IPS-15b (cell line): ENCODE measurements around the gene STYXL1.

Experiments
- H3K27me3 ChIP-seq: one replicate; pipeline ENCODE4 v1.6.1; 2013; ENCODE audit warnings: low read length; ENCODE audit not compliant: control insufficient read depth, insufficient read depth
- H3K36me3 ChIP-seq: one replicate; pipeline ENCODE4 v1.6.1; 2013; ENCODE audit warnings: low read length; ENCODE audit not compliant: control insufficient read depth, insufficient read depth
- H3K4me1 ChIP-seq: one replicate; pipeline ENCODE4 v1.6.1; 2013; ENCODE audit warnings: mild to moderate bottlenecking, low read length; ENCODE audit not compliant: control insufficient read depth, insufficient read depth
- H3K4me3 ChIP-seq: one replicate; pipeline ENCODE4 v1.5.1; 2013; ENCODE audit warnings: low read depth, low read length
- H3K9ac ChIP-seq: one replicate; pipeline ENCODE4 v1.6.1; 2013; ENCODE audit warnings: low read depth, mild to moderate bottlenecking, low read length
- H3K9me3 ChIP-seq: one replicate; pipeline ENCODE4 v1.6.1; 2013; ENCODE audit warnings: mild to moderate bottlenecking, low read length; ENCODE audit not compliant: control insufficient read depth, insufficient read depth

The STYXL1 gene

GRCh38 chr7:75987026-75987804 lies 60.6 kb downstream of the STYXL1 start:
- H3K4me1 ChIP-seq = no peaks in the 10 kb centered on the region
- no peaks in the 10 kb centered on the region for H3K9me3 ChIP-seq
- H3K27me3 ChIP-seq = no peaks in the 10 kb centered on the region
- H3K4me3 ChIP-seq = no peak overlapping the region
- peaks cover 52% of the 10 kb centered on the region for H3K36me3 ChIP-seq
- H3K9ac ChIP-seq = no peak overlapping the region

DNA sequence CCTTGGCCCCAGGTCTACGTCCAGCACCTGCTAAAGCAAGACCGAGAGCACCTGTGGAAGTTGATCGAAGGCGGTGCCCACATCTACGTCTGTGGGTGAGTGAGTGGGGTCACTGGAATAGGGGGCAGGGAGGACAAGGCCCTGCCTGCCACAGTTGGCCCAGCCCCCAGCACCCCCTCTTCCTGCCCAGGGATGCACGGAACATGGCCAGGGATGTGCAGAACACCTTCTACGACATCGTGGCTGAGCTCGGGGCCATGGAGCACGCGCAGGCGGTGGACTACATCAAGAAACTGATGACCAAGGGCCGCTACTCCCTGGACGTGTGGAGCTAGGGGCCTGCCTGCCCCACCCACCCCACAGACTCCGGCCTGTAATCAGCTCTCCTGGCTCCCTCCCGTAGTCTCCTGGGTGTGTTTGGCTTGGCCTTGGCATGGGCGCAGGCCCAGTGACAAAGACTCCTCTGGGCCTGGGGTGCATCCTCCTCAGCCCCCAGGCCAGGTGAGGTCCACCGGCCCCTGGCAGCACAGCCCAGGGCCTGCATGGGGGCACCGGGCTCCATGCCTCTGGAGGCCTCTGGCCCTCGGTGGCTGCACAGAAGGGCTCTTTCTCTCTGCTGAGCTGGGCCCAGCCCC lies 61.5 kb downstream of the STYXL1 start:
- Histone ChIP-seq H3K36me3 (peaks cover 62% of the 10 kb centered on the region), H3K4me3 (no peak overlapping the region), H3K9ac (no peak overlapping the region), H3K4me1 (no peaks in the 10 kb centered on the region), H3K9me3 (no peaks in the 10 kb centered on the region), H3K27me3 (no peaks in the 10 kb centered on the region)

DNA sequence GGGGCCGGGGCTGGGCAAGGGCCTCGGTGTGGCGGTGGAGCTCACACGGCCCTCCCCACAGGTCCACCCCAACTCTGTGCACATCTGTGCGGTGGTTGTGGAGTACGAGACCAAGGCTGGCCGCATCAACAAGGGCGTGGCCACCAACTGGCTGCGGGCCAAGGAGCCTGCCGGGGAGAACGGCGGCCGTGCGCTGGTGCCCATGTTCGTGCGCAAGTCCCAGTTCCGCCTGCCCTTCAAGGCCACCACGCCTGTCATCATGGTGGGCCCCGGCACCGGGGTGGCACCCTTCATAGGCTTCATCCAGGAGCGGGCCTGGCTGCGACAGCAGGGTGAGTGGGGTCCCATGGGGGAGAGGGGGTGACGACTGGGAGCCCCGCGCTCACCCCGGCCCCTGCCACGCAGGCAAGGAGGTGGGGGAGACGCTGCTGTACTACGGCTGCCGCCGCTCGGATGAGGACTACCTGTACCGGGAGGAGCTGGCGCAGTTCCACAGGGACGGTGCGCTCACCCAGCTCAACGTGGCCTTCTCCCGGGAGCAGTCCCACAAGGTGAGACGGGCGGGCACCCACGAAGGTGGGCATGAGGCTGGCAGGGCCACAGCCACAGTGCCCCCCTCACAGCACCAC lies 62.2 kb downstream of the STYXL1 start:
- Histone ChIP-seq H3K4me1 (no peaks in the 10 kb centered on the region), H3K27me3 (no peaks in the 10 kb centered on the region), H3K9ac (no peak overlapping the region), H3K9me3 (no peaks in the 10 kb centered on the region), H3K36me3 (peaks cover 68% of the 10 kb centered on the region), H3K4me3 (no peak overlapping the region)

- Histone ChIP-seq H3K4me1 (no peaks in the 10 kb centered on the region), H3K36me3 (peaks cover 74% of the 10 kb centered on the region), H3K27me3 (no peaks in the 10 kb centered on the region), H3K9me3 (no peaks in the 10 kb centered on the region), H3K4me3 (no peak overlapping the region), H3K9ac (no peak overlapping the region)
Observed at GRCh38 chr7:75985009-75985517, 62.7 kb downstream of the STYXL1 start.

GRCh38 chr7:75984130-75985008 lies 63.4 kb downstream of the STYXL1 start:
- no peak overlapping the region for H3K9ac ChIP-seq
- H3K4me1 ChIP-seq = no peaks in the 10 kb centered on the region
- H3K4me3 ChIP-seq = no peak overlapping the region
- H3K36me3 ChIP-seq = peaks cover 79% of the 10 kb centered on the region
- H3K27me3 ChIP-seq = no peaks in the 10 kb centered on the region
- H3K9me3 ChIP-seq = no peaks in the 10 kb centered on the region

DNA sequence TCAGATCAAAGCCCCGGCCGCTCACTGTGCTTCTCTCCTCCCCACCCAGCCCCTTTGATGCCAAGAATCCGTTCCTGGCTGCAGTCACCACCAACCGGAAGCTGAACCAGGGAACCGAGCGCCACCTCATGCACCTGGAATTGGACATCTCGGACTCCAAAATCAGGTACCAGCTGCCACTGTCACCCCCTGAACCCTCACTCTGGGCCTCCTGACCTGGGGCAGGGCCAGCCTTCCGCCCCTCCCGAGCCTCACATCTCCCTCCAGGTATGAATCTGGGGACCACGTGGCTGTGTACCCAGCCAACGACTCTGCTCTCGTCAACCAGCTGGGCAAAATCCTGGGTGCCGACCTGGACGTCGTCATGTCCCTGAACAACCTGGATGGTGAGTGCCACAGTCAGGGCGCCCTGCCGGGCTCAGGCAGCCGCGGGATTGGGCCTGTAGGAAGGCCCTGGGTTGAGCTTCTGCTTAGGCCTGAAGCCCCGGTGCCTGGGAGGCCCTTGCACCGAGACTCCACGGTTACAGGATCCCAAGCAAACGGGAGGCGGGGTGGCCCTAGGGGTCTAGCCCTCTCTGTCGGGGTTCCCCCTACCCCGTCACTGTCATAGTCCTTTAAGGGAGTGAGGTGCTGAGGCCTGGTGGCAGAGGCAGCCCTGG lies 64.2 kb downstream of the STYXL1 start:
- H3K4me3 ChIP-seq = no peak overlapping the region
- no peaks in the 10 kb centered on the region for H3K9me3 ChIP-seq
- H3K27me3 ChIP-seq = no peaks in the 10 kb centered on the region
- H3K9ac ChIP-seq = no peak overlapping the region
- H3K36me3 ChIP-seq = peaks cover 81% of the 10 kb centered on the region
- no peaks in the 10 kb centered on the region for H3K4me1 ChIP-seq

- Histone ChIP-seq H3K9ac (no peak overlapping the region), H3K4me3 (no peak overlapping the region), H3K9me3 (no peaks in the 10 kb centered on the region), H3K36me3 (peaks cover 75% of the 10 kb centered on the region), H3K4me1 (no peaks in the 10 kb centered on the region), H3K27me3 (no peaks in the 10 kb centered on the region)
Observed at GRCh38 chr7:75982306-75983064, 65.3 kb downstream of the STYXL1 start.

GRCh38 chr7:75981453-75982305 lies 66.1 kb downstream of the STYXL1 start:
- no peaks in the 10 kb centered on the region for H3K9me3 ChIP-seq
- no peaks in the 10 kb centered on the region for H3K27me3 ChIP-seq
- H3K36me3 ChIP-seq = peaks cover 73% of the 10 kb centered on the region
- no peak overlapping the region for H3K4me3 ChIP-seq
- no peaks in the 10 kb centered on the region for H3K4me1 ChIP-seq
- no peak overlapping the region for H3K9ac ChIP-seq

GRCh38 chr7:75981203-75981452 lies 66.7 kb downstream of the STYXL1 start:
- H3K9ac ChIP-seq = no peak overlapping the region
- H3K27me3 ChIP-seq = no peaks in the 10 kb centered on the region
- peaks cover 68% of the 10 kb centered on the region for H3K36me3 ChIP-seq
- H3K4me3 ChIP-seq = no peak overlapping the region
- H3K9me3 ChIP-seq = no peaks in the 10 kb centered on the region
- no peaks in the 10 kb centered on the region for H3K4me1 ChIP-seq
